GM12878 (cell line): ENCODE results near the gene SNPH. TPM values are rescaled to one million over a fixed set of nuclear protein-coding genes. Genes with fewer than 3 reads are reported as not detected.

Source experiments
- ATAC-seq: fragments of 200-7000 bp; cut with Tn5 transposase; 3 replicates; pipeline ENCODE4 v1.9.1; 2020; ENCODE audit warnings: mild to moderate bottlenecking, moderate library complexity
- BruUV-seq: library from RNA; stranded (reverse); fragments of 400-500 nt; replicated peaks from 2 replicates; lab custom pipeline; 2021; lab: Mats Ljungman, UMichigan
- CTCF ChIA-PET: fragments of 300-600 bp; sonication (Branson Sonifier 250); formaldehyde crosslinking; extraction: SDS; loops from one replicate; lab custom pipeline; 2021; ENCODE audit warnings: inconsistent platforms; lab: Yijun Ruan, JAX
- POLR2A ChIA-PET: fragments of 350-600 bp; formaldehyde crosslinking; extraction: SDS; loops from one replicate; lab custom pipeline; 2021; ENCODE audit warnings: inconsistent platforms; lab: Charles Lee
- RAD21 ChIA-PET: fragments of 300-600 bp; sonication (Branson Sonifier 250); formaldehyde crosslinking; loops from one replicate; lab custom pipeline; 2023; ENCODE audit warnings: antibody characterized with exemption; ENCODE audit not compliant: unreplicated experiment; lab: Charles Lee
- SMC1A ChIA-PET: fragments of 300-600 bp; sonication (Branson Sonifier 250); formaldehyde crosslinking; loops from one replicate; lab custom pipeline; 2023; ENCODE audit not compliant: unreplicated experiment, uncharacterized antibody; lab: Charles Lee
- DNase-seq: peaks from one replicate; pipeline ENCODE4 v3.0.0-alpha.2; 2011; ENCODE audit warnings: low read depth, low spot score
- FAIRE-seq: peaks from 3 replicates; lab custom pipeline; 2011; peaks lifted over from hg19 to GRCh38; lab: Jason Lieb, UNC
- H2AFZ ChIP-seq: 2 replicates; pipeline ENCODE4 v1.6.0; 2011; ENCODE audit warnings: low read depth, low read length, control low read depth; ENCODE audit not compliant: control insufficient read depth
- H3K27ac ChIP-seq: 2 replicates; pipeline ENCODE4 v1.5.1; 2011; ENCODE audit warnings: control low read depth; ENCODE audit not compliant: control insufficient read depth, insufficient read depth
- H3K27me3 ChIP-seq, 2 experiments: replicated peaks in 1 of 2; 2 replicates each; pipeline versions ENCODE4 v1.6.0 to v1.6.1; 2011; ENCODE audit warnings: low read length in 1 of 2; ENCODE audit not compliant: control insufficient read depth in 2 of 2, insufficient read depth in 2 of 2
- H3K36me3 ChIP-seq, 2 experiments: 2 replicates each; pipeline ENCODE4 v1.5.1; 2011; ENCODE audit warnings: low read length in 1 of 2; ENCODE audit not compliant: control insufficient read depth in 2 of 2, insufficient read depth in 2 of 2
- H3K4me1 ChIP-seq: 2 replicates; pipeline ENCODE4 v1.6.1; 2011; ENCODE audit warnings: mild to moderate bottlenecking, low read length, moderate library complexity, mixed read lengths; ENCODE audit not compliant: control insufficient read depth, insufficient read depth
- H3K4me2 ChIP-seq: 2 replicates; pipeline ENCODE4 v1.6.0; 2011; ENCODE audit warnings: control low read depth; ENCODE audit not compliant: control insufficient read depth, insufficient read depth
- H3K4me3 ChIP-seq: fragments of 200-600 bp; sonication (generic); 2 replicates; pipeline ENCODE4 v1.5.1; 2016
- H3K79me2 ChIP-seq: 2 replicates; pipeline ENCODE4 v1.6.0; 2011; ENCODE audit warnings: low read length; ENCODE audit not compliant: control insufficient read depth, insufficient read depth
- H3K9ac ChIP-seq: 2 replicates; pipeline ENCODE4 v1.8.0; 2011; ENCODE audit warnings: low read length, control low read depth, mixed read lengths; ENCODE audit not compliant: control insufficient read depth, insufficient read depth
- H3K9me3 ChIP-seq: replicated peaks from 3 replicates; pipeline ENCODE4 v1.5.1; 2011; ENCODE audit warnings: mild to moderate bottlenecking, low read length; ENCODE audit not compliant: control insufficient read depth, insufficient read depth
- H4K20me1 ChIP-seq: 2 replicates; pipeline ENCODE4 v1.6.0; 2011; ENCODE audit not compliant: control insufficient read depth, insufficient read depth
- BHLHE40 ChIP-seq, 2 experiments: fragments of 450-650 bp in 1 of 2; IDR thresholded peaks; 2 replicates each; pipeline ENCODE4 v1.6.1; 2011 to 2017; ENCODE audit warnings: low read depth in 2 of 2, borderline replicate concordance in 1 of 2, improper control_type of control experiment in 1 of 2, low read length in 1 of 2, mild to moderate bottlenecking in 1 of 2
- CHD2 ChIP-seq: IDR thresholded peaks from 2 replicates; pipeline ENCODE4 v1.6.1; 2011; ENCODE audit warnings: low read depth, low read length, improper control_type of control experiment, borderline replicate concordance
- EED ChIP-seq: sonication (generic); IDR thresholded peaks from 2 replicates; pipeline ENCODE4 v1.6.1; 2016; ENCODE audit warnings: antibody characterized with exemption, low read depth
- GABPA ChIP-seq: IDR thresholded peaks from 2 replicates; pipeline ENCODE4 v1.6.1; 2014; ENCODE audit warnings: antibody characterized with exemption, low read depth, mild to moderate bottlenecking, inconsistent platforms
- WRNIP1 ChIP-seq: IDR thresholded peaks from 2 replicates; pipeline ENCODE4 v1.6.1; 2011; ENCODE audit warnings: low read depth, low read length, improper control_type of control experiment, borderline replicate concordance
- YY1 ChIP-seq: IDR thresholded peaks from 2 replicates; pipeline ENCODE4 v1.6.1; 2011; ENCODE audit warnings: low read depth, mild to moderate bottlenecking, low read length
- WGBS: methylation state at CpG from one replicate; pipeline ENCODE4 v1.1.6; 2016; ENCODE audit warnings: low lambda C conversion rate; ENCODE audit not compliant: insufficient replicate concordance, insufficient coverage; ENCODE audit errors: missing lambda C conversion rate; 5-methylcytosine and 5-hydroxymethylcytosine counted together
- in situ Hi-C: fragments of 300-500 bp; cut with MboI; formaldehyde crosslinking; loops from 9 replicates; pipeline ENCODE4 v1.14.3; 2018; ENCODE audit warnings: mixed read lengths
- intact Hi-C: fragments of 100-400 bp; cut with micrococcal nuclease; formaldehyde crosslinking; loops from one replicate; pipeline ENCODE4 v1.14.2; 2022; ENCODE audit not compliant: unreplicated experiment
- polyA plus RNA-seq, 11 experiments: library from polyadenylated mRNA; depleted of rRNA in 4 of 11; unstranded in 6 of 11; stranded (reverse) in 5 of 11; fragments of >200 nt; fragmentation: Nextera tagmentation in 4 of 11; fragmentation: Illumina TruSeq in 1 of 11; extraction: Ambion mirVana in 4 of 11; extraction: Trizol in 1 of 11; gene quantifications; 1 replicate in 1 of 11; 2 replicates in 10 of 11; pipeline versions ENCODE4 v1.2.1 to v1.2.3, GENCODE V29; 2011 to 2016; ENCODE audit warnings: inconsistent platforms in 2 of 11, missing spikeins in 2 of 11, low read depth in 1 of 11
- total RNA-seq, 4 experiments: library from RNA; depleted of rRNA in 3 of 4; stranded (reverse); fragments of >200 nt in 3 of 4; fragmentation: Illumina TruSeq in 1 of 4; extraction: Trizol in 1 of 4; gene quantifications; 2 replicates each; pipeline versions ENCODE4 v1.2.1 to v1.2.3, GENCODE V29; 2013 to 2021
- TF ChIP-seq, protein P1 (sequence below): fragments of 450-650 bp; IDR thresholded peaks from 2 replicates; pipeline ENCODE4 v1.6.1; 2017; ENCODE audit warnings: mild to moderate bottlenecking, moderate library complexity
- TF ChIP-seq, protein P2 (sequence below), 3 experiments: IDR thresholded peaks in 2 of 3; conservative IDR thresholded peaks in 1 of 3; 2 replicates each; pipeline ENCODE4 v1.5.1; 2011; ENCODE audit warnings: low read depth in 3 of 3, low read length in 3 of 3, mild to moderate bottlenecking in 3 of 3, control low read depth in 2 of 3, moderate library complexity in 2 of 3, inconsistent platforms in 1 of 3, mixed read lengths in 1 of 3; ENCODE audit not compliant: control insufficient read depth in 2 of 3, insufficient read depth in 1 of 3; ENCODE audit errors: extremely low read depth in 1 of 3

The SNPH gene
- total and polyA plus RNA-seq, 10 of the 15 experiments (the other 5 are each of a cell fraction or from before 2014, with no cell fraction given) = 0.02 to 0.45 (median 0.34) TPM; not detected in 2

DNA sequence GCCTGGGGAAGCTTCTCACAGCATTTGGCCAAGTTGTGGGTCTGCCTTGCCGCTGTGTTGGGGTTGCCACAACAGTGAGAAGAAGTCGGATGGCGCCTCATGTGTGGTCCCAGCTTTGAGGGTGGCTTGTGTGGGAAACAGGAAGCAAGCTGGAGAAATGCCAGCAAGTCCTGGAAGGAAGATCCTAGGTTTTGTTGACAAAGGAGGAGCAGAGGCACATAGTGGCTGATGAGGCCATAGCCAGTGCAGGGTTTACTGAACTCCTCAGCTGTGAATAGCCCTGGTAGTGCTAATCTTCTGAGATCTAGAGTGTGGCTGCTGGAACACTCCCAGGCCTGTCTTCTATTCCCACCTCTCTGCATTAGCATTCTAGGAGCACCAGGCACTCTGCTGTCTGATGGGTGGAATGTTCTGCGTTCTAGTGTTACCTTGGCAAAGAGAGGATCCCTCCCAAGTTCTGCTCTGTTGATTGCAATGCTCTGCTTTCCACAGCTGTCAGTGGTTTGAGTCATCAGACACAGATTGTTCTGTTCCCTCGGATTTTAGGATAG, 25.2 kb downstream of the SNPH start:
- in situ Hi-C loops = no loop called here
- ChIA-PET POLR2A (no interaction called here), RAD21 (no interaction called here), CTCF (no interaction called here), SMC1A (interaction anchor here (1.0 kb wide), 1 partner anchor 157 kb away, joined by 4 read pairs; no protein-coding TSS in a partner anchor)
- Histone ChIP-seq H4K20me1 (no peaks in the 10 kb centered on the region), H3K4me3 (no peak overlapping the region), H3K79me2 (no peaks in the 10 kb centered on the region), H3K9me3 (no peaks in the 10 kb centered on the region), H3K36me3 (no peaks in the 10 kb centered on the region), H3K27me3 (peaks cover 0 to 2% of the 10 kb centered on the region in 2 experiments; a peak in 3 of 4 replicates), H2AFZ (no peak overlapping the region), H3K4me2 (no peak overlapping the region), H3K4me1 (no peaks in the 10 kb centered on the region), H3K27ac (no peak overlapping the region), H3K9ac (no peak overlapping the region)
- DNase-seq = no peak
- no peak for FAIRE-seq
- intact Hi-C loops = no loop called here
- no TSS peak for BruUV-seq
- TF ChIP-seq EED = no peak
- TF ChIP-seq GABPA = no peak
- TF ChIP-seq CHD2 = no peak
- TF ChIP-seq YY1 = no peak
- no peak for TF ChIP-seq WRNIP1
- TF ChIP-seq, protein P1, sequence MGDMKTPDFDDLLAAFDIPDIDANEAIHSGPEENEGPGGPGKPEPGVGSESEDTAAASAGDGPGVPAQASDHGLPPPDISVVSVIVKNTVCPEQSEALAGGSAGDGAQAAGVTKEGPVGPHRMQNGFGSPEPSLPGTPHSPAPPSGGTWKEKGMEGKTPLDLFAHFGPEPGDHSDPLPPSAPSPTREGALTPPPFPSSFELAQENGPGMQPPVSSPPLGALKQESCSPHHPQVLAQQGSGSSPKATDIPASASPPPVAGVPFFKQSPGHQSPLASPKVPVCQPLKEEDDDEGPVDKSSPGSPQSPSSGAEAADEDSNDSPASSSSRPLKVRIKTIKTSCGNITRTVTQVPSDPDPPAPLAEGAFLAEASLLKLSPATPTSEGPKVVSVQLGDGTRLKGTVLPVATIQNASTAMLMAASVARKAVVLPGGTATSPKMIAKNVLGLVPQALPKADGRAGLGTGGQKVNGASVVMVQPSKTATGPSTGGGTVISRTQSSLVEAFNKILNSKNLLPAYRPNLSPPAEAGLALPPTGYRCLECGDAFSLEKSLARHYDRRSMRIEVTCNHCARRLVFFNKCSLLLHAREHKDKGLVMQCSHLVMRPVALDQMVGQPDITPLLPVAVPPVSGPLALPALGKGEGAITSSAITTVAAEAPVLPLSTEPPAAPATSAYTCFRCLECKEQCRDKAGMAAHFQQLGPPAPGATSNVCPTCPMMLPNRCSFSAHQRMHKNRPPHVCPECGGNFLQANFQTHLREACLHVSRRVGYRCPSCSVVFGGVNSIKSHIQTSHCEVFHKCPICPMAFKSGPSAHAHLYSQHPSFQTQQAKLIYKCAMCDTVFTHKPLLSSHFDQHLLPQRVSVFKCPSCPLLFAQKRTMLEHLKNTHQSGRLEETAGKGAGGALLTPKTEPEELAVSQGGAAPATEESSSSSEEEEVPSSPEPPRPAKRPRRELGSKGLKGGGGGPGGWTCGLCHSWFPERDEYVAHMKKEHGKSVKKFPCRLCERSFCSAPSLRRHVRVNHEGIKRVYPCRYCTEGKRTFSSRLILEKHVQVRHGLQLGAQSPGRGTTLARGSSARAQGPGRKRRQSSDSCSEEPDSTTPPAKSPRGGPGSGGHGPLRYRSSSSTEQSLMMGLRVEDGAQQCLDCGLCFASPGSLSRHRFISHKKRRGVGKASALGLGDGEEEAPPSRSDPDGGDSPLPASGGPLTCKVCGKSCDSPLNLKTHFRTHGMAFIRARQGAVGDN = no peak
- no peak for TF ChIP-seq BHLHE40 (IDR thresholded peaks at IDR 0.05; ENCODE audit: borderline replicate concordance in 1 of 2, low read depth in 2 of 2, low read length in 1 of 2)
- TF ChIP-seq, protein P2, sequence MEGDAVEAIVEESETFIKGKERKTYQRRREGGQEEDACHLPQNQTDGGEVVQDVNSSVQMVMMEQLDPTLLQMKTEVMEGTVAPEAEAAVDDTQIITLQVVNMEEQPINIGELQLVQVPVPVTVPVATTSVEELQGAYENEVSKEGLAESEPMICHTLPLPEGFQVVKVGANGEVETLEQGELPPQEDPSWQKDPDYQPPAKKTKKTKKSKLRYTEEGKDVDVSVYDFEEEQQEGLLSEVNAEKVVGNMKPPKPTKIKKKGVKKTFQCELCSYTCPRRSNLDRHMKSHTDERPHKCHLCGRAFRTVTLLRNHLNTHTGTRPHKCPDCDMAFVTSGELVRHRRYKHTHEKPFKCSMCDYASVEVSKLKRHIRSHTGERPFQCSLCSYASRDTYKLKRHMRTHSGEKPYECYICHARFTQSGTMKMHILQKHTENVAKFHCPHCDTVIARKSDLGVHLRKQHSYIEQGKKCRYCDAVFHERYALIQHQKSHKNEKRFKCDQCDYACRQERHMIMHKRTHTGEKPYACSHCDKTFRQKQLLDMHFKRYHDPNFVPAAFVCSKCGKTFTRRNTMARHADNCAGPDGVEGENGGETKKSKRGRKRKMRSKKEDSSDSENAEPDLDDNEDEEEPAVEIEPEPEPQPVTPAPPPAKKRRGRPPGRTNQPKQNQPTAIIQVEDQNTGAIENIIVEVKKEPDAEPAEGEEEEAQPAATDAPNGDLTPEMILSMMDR (IDR thresholded peaks at IDR 0.05 in 2 of 3, conservative IDR thresholded peaks at IDR 0.05 in 1 of 3; ENCODE audit: control insufficient read depth in 2 of 3, extremely low read depth in 1 of 3, insufficient read depth in 1 of 3, low read depth in 3 of 3, low read length in 3 of 3) = no peak
- ATAC-seq = no peak
- 22% methylated on average over 5 of the region's 5 CpGs for WGBS
